ENCODE results near the gene ADAMTS2.

ADAMTS2 gene

DNA sequence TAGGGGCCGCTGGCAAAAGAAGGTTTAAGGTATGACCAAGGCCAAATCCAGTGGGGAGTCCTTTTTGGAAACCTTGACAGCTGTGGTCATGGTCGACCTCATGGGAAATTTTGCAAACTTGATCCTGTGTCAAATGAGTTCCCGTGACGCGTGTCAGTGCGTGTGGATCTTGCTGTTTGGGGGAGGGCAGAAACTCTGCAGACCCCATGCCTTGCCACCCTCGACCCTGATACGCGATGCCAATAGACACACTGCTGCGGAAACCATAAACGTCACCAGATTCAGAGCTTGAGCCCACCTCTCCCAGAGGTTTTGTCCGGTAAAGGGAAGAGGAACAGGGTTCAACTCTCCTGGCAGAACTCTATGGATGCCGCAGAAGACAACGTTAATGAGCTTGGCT is 104.7 kb downstream of the ADAMTS2 start:
- Histone ChIP-seq H3K27ac (ENCODE audit: low read depth, low read length) (no peak overlapping the region), H3K4me1 (ENCODE audit: control insufficient read depth in 1 of 2, insufficient read depth in 2 of 2, low read length in 2 of 2) (peaks cover 0 to 4% of the 10 kb centered on the region in 2 experiments), H3K9me3 (ENCODE audit: insufficient read depth, low read depth, low read length) (peaks cover 11% of the 10 kb centered on the region), H3K18ac (ENCODE audit: low read length) (no peak overlapping the region), H3K79me2 (ENCODE audit: control insufficient read depth, insufficient read depth, low read length, poor library complexity) (no peaks in the 10 kb centered on the region), H2BK5ac (ENCODE audit: low read depth, low read length, poor library complexity) (no peak overlapping the region), H3K79me1 (ENCODE audit: low read length) (no peaks in the 10 kb centered on the region), H4K12ac (ENCODE audit: low read depth, low read length) (no peak overlapping the region), H3K23ac (ENCODE audit: low read length) (no peak overlapping the region), H3K4me2 (ENCODE audit: low read length) (no peak overlapping the region), H3K9ac (ENCODE audit: low read length) (no peak overlapping the region), H2BK120ac (ENCODE audit: insufficient read depth, low read length, poor library complexity) (no peak overlapping the region), H2AFZ (ENCODE audit: insufficient read depth, low read length, poor library complexity) (no peak overlapping the region), H3K27me3 (ENCODE audit: insufficient read depth, low read length) (no peaks in the 10 kb centered on the region), H4K8ac (ENCODE audit: low read depth, low read length) (no peak overlapping the region), H2BK12ac (ENCODE audit: low read length) (no peak overlapping the region), H3K4ac (ENCODE audit: low read depth, low read length) (no peak overlapping the region), H4K91ac (ENCODE audit: low read depth, low read length) (no peak overlapping the region), H3K14ac (ENCODE audit: low read length) (no peak overlapping the region), H3K36me3 (ENCODE audit: control insufficient read depth in 1 of 2, insufficient read depth in 2 of 2, low read length in 2 of 2) (peaks cover 5 to 6% of the 10 kb centered on the region in 2 experiments), H2AK5ac (ENCODE audit: low read length) (no peak overlapping the region), H3K4me3 (ENCODE audit: low read depth, low read length) (no peak overlapping the region)
- DNase-seq, result no peak
- no CpG with 5 or more reads among the region's 14 CpGs for WGBS (ENCODE audit: extremely low coverage, insufficient coverage, insufficient read length)

DNA sequence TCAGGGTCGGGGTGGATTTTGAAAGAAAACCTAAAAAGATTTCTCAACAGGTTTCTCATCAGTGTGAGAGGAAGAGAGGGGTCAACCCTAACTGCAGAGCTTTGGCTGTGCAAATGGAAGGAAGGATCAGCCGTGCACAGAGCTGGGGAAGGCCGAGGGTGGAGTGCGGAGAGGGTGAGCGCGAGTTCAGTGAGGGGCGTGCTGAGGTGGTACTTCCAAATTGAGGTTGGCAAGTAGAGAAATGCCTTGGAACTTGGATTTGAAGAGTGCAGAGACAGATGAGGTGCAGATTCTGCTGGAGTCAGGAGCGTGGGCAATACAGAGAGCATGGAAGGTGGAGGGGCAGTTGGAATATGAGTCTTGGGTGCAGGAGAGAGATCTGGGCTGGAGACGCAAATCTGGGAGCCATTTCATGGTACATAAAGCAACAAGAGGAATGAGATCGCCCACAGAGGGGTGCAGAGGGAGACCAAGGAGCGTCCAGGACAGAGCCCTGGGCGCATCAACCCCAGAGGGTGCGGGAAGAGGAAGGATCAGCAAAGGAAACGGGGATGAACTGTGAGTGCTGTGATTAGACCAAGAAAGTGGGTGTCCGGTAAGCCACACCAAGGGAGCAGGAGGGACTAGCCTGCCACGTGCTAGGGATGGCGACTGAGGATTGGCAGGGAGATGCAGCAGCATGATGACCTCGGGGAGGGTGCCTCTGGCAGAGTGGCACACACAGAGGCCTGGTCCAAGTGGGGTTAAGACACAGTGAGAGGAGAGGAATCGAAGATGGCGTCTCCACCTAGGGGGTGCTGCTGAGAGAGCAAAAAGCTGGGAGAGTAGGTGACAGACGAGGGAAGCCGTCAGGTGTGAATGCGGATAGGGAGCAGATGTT is 105.8 kb downstream of the ADAMTS2 start:
- no peak for DNase-seq
- Histone ChIP-seq H2AK5ac (ENCODE audit: low read length) (no peak overlapping the region), H2BK120ac (ENCODE audit: insufficient read depth, low read length, poor library complexity) (no peak overlapping the region), H3K18ac (ENCODE audit: low read length) (no peak overlapping the region), H3K79me2 (ENCODE audit: control insufficient read depth, insufficient read depth, low read length, poor library complexity) (no peaks in the 10 kb centered on the region), H3K27ac (ENCODE audit: low read depth, low read length) (no peak overlapping the region), H2BK12ac (ENCODE audit: low read length) (no peak overlapping the region), H3K79me1 (ENCODE audit: low read length) (no peaks in the 10 kb centered on the region), H3K4me1 (ENCODE audit: control insufficient read depth in 1 of 2, insufficient read depth in 2 of 2, low read length in 2 of 2) (peaks cover 0 to 2% of the 10 kb centered on the region in 2 experiments), H3K4ac (ENCODE audit: low read depth, low read length) (no peak overlapping the region), H3K4me2 (ENCODE audit: low read length) (no peak overlapping the region), H4K91ac (ENCODE audit: low read depth, low read length) (no peak overlapping the region), H3K9me3 (ENCODE audit: insufficient read depth, low read depth, low read length) (peaks cover 11% of the 10 kb centered on the region), H2BK5ac (ENCODE audit: low read depth, low read length, poor library complexity) (no peak overlapping the region), H3K23ac (ENCODE audit: low read length) (no peak overlapping the region), H3K36me3 (ENCODE audit: control insufficient read depth in 1 of 2, insufficient read depth in 2 of 2, low read length in 2 of 2) (peaks cover 5 to 6% of the 10 kb centered on the region in 2 experiments), H3K14ac (ENCODE audit: low read length) (no peak overlapping the region), H4K8ac (ENCODE audit: low read depth, low read length) (no peak overlapping the region), H3K27me3 (ENCODE audit: insufficient read depth, low read length) (no peaks in the 10 kb centered on the region), H4K12ac (ENCODE audit: low read depth, low read length) (no peak overlapping the region), H3K9ac (ENCODE audit: low read length) (no peak overlapping the region), H2AFZ (ENCODE audit: insufficient read depth, low read length, poor library complexity) (no peak overlapping the region), H3K4me3 (ENCODE audit: low read depth, low read length) (no peak overlapping the region)
- no CpG with 5 or more reads among the region's 23 CpGs for WGBS (ENCODE audit: extremely low coverage, insufficient coverage, insufficient read length)

DNA sequence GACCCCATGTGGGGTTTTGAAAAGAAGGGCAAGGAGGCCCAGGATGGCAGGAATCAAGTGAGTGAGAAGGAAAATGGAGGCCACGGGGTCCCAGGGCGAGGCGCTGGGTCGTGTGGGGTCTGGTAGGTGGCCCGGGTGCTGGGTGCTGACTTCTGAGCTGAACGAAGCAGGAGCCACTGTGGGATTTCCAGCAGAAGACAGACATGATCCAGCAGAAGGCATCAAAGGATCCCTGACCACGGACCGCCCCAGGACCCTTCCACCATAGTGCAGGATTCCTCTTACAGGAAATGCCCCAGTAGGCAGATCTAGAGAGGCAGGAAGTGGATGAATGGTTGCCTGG is 106.7 kb downstream of the ADAMTS2 start:
- Histone ChIP-seq H2BK5ac (ENCODE audit: low read depth, low read length, poor library complexity) (no peak overlapping the region), H3K9me3 (ENCODE audit: insufficient read depth, low read depth, low read length) (peaks cover 11% of the 10 kb centered on the region), H3K27ac (ENCODE audit: low read depth, low read length) (no peak overlapping the region), H3K79me2 (ENCODE audit: control insufficient read depth, insufficient read depth, low read length, poor library complexity) (no peaks in the 10 kb centered on the region), H3K14ac (ENCODE audit: low read length) (no peak overlapping the region), H3K79me1 (ENCODE audit: low read length) (no peaks in the 10 kb centered on the region), H3K4me3 (ENCODE audit: low read depth, low read length) (no peak overlapping the region), H4K12ac (ENCODE audit: low read depth, low read length) (no peak overlapping the region), H3K36me3 (ENCODE audit: control insufficient read depth in 1 of 2, insufficient read depth in 2 of 2, low read length in 2 of 2) (peaks cover 5 to 6% of the 10 kb centered on the region in 2 experiments), H3K9ac (ENCODE audit: low read length) (no peak overlapping the region), H2AFZ (ENCODE audit: insufficient read depth, low read length, poor library complexity) (no peak overlapping the region), H3K4ac (ENCODE audit: low read depth, low read length) (no peak overlapping the region), H4K8ac (ENCODE audit: low read depth, low read length) (no peak overlapping the region), H3K23ac (ENCODE audit: low read length) (no peak overlapping the region), H2AK5ac (ENCODE audit: low read length) (no peak overlapping the region), H4K91ac (ENCODE audit: low read depth, low read length) (no peak overlapping the region), H2BK120ac (ENCODE audit: insufficient read depth, low read length, poor library complexity) (no peak overlapping the region), H3K4me2 (ENCODE audit: low read length) (no peak overlapping the region), H2BK12ac (ENCODE audit: low read length) (no peak overlapping the region), H3K18ac (ENCODE audit: low read length) (no peak overlapping the region), H3K27me3 (ENCODE audit: insufficient read depth, low read length) (no peaks in the 10 kb centered on the region), H3K4me1 (ENCODE audit: control insufficient read depth in 1 of 2, insufficient read depth in 2 of 2, low read length in 2 of 2) (peaks cover 0 to 2% of the 10 kb centered on the region in 2 experiments)
- WGBS (ENCODE audit: extremely low coverage, insufficient coverage, insufficient read length), result no CpG with 5 or more reads among the region's 8 CpGs
- DNase-seq, result no peak

DNA sequence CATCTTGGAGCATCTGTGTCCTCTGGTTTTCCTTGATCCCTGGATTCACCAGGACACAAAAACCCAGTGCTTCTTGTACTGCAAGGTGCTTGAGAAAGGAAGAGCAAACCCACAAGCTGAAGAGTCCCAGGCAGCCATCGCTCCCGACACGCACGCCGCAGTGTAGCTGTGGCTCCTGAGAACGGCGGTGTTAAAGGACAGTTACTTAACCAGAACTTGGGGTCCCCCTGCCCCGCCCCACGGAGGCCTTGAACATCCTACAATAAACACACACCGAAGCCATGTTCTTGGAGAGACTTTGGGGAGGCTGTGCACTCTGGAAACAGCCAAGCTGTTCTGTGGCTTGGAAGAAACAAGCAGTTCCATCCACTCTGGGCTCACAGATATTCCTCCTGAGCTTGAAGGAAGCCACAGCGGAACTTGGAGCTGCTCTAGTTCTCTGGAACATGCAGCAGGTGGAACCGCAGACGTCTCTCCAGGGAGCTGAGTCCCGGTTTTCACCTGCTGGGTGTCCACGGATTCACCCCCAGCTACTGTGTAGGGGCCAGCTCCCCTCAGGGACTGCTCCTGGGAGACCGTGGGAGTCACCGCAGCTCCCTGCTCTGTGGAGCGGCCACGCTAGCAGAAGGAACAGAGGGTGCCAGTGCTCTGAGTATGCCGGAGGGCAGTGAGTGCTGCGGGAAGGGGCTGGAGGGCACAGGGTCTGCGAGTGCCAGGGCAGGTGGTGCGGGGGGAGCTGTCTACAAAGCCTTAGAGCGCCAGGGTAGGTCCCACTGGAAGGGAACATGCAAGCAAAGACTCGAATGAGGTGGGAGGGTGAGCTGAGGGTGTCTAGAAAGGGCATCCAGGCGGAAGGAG is 107.3 kb downstream of the ADAMTS2 start:
- no peaks in the 10 kb centered on the region for H3K79me2 ChIP-seq (ENCODE audit: control insufficient read depth, insufficient read depth, low read length, poor library complexity)

More for the DNA sequence above, 107.3 kb downstream of the ADAMTS2 start:
- Histone ChIP-seq H3K18ac (ENCODE audit: low read length) (no peak overlapping the region), H2BK120ac (ENCODE audit: insufficient read depth, low read length, poor library complexity) (no peak overlapping the region), H4K8ac (ENCODE audit: low read depth, low read length) (no peak overlapping the region), H3K4me2 (ENCODE audit: low read length) (no peak overlapping the region), H3K27me3 (ENCODE audit: insufficient read depth, low read length) (no peaks in the 10 kb centered on the region), H4K91ac (ENCODE audit: low read depth, low read length) (no peak overlapping the region), H3K9me3 (ENCODE audit: insufficient read depth, low read depth, low read length) (peaks cover 11% of the 10 kb centered on the region), H3K9ac (ENCODE audit: low read length) (no peak overlapping the region), H3K4me3 (ENCODE audit: low read depth, low read length) (peak overlapping the region; percentile 28), H2AK5ac (ENCODE audit: low read length) (no peak overlapping the region), H2BK12ac (ENCODE audit: low read length) (no peak overlapping the region), H2BK5ac (ENCODE audit: low read depth, low read length, poor library complexity) (no peak overlapping the region), H3K4ac (ENCODE audit: low read depth, low read length) (no peak overlapping the region), H3K23ac (ENCODE audit: low read length) (no peak overlapping the region), H2AFZ (ENCODE audit: insufficient read depth, low read length, poor library complexity) (no peak overlapping the region), H3K14ac (ENCODE audit: low read length) (no peak overlapping the region), H3K79me1 (ENCODE audit: low read length) (no peaks in the 10 kb centered on the region), H3K27ac (ENCODE audit: low read depth, low read length) (no peak overlapping the region), H4K12ac (ENCODE audit: low read depth, low read length) (no peak overlapping the region), H3K4me1 (ENCODE audit: control insufficient read depth in 1 of 2, insufficient read depth in 2 of 2, low read length in 2 of 2) (no peaks in the 10 kb centered on the region), H3K36me3 (ENCODE audit: control insufficient read depth in 1 of 2, insufficient read depth in 2 of 2, low read length in 2 of 2) (peaks cover 5 to 6% of the 10 kb centered on the region in 2 experiments)
- DNase-seq, result no peak
- no CpG with 5 or more reads among the region's 26 CpGs for WGBS (ENCODE audit: extremely low coverage, insufficient coverage, insufficient read length)
